ENCODE results near the gene WDPCP.

GRCh38 chr2:63622751-63623150, 34.5 kb upstream of the WDPCP start:
- TF ChIP-seq, protein P1, sequence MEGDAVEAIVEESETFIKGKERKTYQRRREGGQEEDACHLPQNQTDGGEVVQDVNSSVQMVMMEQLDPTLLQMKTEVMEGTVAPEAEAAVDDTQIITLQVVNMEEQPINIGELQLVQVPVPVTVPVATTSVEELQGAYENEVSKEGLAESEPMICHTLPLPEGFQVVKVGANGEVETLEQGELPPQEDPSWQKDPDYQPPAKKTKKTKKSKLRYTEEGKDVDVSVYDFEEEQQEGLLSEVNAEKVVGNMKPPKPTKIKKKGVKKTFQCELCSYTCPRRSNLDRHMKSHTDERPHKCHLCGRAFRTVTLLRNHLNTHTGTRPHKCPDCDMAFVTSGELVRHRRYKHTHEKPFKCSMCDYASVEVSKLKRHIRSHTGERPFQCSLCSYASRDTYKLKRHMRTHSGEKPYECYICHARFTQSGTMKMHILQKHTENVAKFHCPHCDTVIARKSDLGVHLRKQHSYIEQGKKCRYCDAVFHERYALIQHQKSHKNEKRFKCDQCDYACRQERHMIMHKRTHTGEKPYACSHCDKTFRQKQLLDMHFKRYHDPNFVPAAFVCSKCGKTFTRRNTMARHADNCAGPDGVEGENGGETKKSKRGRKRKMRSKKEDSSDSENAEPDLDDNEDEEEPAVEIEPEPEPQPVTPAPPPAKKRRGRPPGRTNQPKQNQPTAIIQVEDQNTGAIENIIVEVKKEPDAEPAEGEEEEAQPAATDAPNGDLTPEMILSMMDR (IDR thresholded peaks at IDR 0.05): no peak
- no peak for TF ChIP-seq POLR2AphosphoS5 (IDR thresholded peaks at IDR 0.05)
- TF ChIP-seq POLR2A (IDR thresholded peaks at IDR 0.05): no peak
- no peak for TF ChIP-seq EP300 (IDR thresholded peaks at IDR 0.05; ENCODE audit: low read depth)
